Activated CD4-positive, CD25-positive, alpha-beta regulatory T cell (primary cell): ENCODE results near the gene TMEM208.

ENCODE experiments used
- DNase-seq, 4 experiments: peaks; one replicate each; lab custom pipeline; 2025; lab: John Stamatoyannopoulos, UW

The TMEM208 gene

GRCh38 chr16:67252609-67253497, 25.9 kb downstream of the TMEM208 start:
- DNase-seq: no peak

- no peak for DNase-seq
These were observed 28.0 kb downstream of the TMEM208 start for GRCh38 chr16:67254801-67255552.

GRCh38 chr16:67255553-67256221, 28.8 kb downstream of the TMEM208 start:
- DNase-seq: no peak

- no peak for DNase-seq
These were observed 29.8 kb downstream of the TMEM208 start for GRCh38 chr16:67256701-67257230.

GRCh38 chr16:67257486-67258160, 30.7 kb downstream of the TMEM208 start:
- DNase-seq: no peak

GRCh38 chr16:67258161-67258835, 31.4 kb downstream of the TMEM208 start:
- DNase-seq: no peak

- DNase-seq: no peak
These were observed 32.8 kb downstream of the TMEM208 start for GRCh38 chr16:67259705-67260104.

- no peak for DNase-seq
These were observed 33.6 kb downstream of the TMEM208 start for GRCh38 chr16:67260426-67261063.

GRCh38 chr16:67263201-67263600, 36.3 kb downstream of the TMEM208 start:
- DNase-seq: no peak

GRCh38 chr16:67264277-67264676, 37.3 kb downstream of the TMEM208 start:
- DNase-seq: no peak

- DNase-seq: no peak
These were observed 37.9 kb downstream of the TMEM208 start for GRCh38 chr16:67264866-67265265.

- DNase-seq: no peak
These were observed 38.9 kb downstream of the TMEM208 start for GRCh38 chr16:67265834-67266233.

GRCh38 chr16:67268136-67268579, 41.2 kb downstream of the TMEM208 start:
- DNase-seq: no peak

GRCh38 chr16:67269766-67270165, 42.8 kb downstream of the TMEM208 start:
- DNase-seq: no peak

- DNase-seq: no peak
These were observed 44.0 kb downstream of the TMEM208 start for GRCh38 chr16:67270931-67271338.

- DNase-seq: no peak
These were observed 44.5 kb downstream of the TMEM208 start for GRCh38 chr16:67271446-67271845.

- no peak for DNase-seq
These were observed 48.4 kb downstream of the TMEM208 start for GRCh38 chr16:67275321-67275720.

- DNase-seq: no peak
These were observed 50.5 kb downstream of the TMEM208 start for GRCh38 chr16:67277294-67277998.

- DNase-seq: no peak
These were observed 51.3 kb downstream of the TMEM208 start for GRCh38 chr16:67277999-67278772.
